Naive thymus-derived CD8-positive, alpha-beta T cell (primary cell): Measurements from ENCODE around the gene FAM156A. TPM values are rescaled to one million over a fixed set of nuclear protein-coding genes. Genes with fewer than 3 reads are reported as not detected.
"Not testable (repeated sequence)": the region's sequence is repeated elsewhere in the genome, so short reads cannot be mapped to it uniquely, and the experiment has no call there.

Experiments
- ATAC-seq, 2 donors: fragments of 150-1000 bp; cut with Tn5 transposase in 1 of 2; sonication (Bioruptor Pico), chemical (Tn5 transposase) in 1 of 2; 1 replicate in 1 of 2; 2 replicates in 1 of 2; pipeline ENCODE4 v1.10.0; 2021; ENCODE audit warnings: mild to moderate bottlenecking in 2 of 2, moderate library complexity in 2 of 2
- POLR2A ChIA-PET: fragments of 350-600 bp; sonication (Branson Sonifier 250); formaldehyde crosslinking; loops from one replicate; lab custom pipeline; 2021; ENCODE audit warnings: antibody characterized with exemption; lab: Charles Lee
- DNase-seq, 10 donors: peaks; one replicate each; pipeline versions ENCODE4 v3.0.0 to v3.0.0-alpha.2; 2020 to 2022
- H3K27ac Mint-ChIP-seq, 10 donors: one replicate each; pipeline ENCODE4 v1.8.0; 2020 to 2022; ENCODE audit warnings: mild to moderate bottlenecking in 10 of 10, mixed read lengths in 10 of 10, moderate library complexity in 4 of 10, inconsistent platforms in 1 of 10
- H3K27me3 Mint-ChIP-seq, 5 donors: one replicate each; pipeline ENCODE4 v1.8.0; 2021 to 2022; ENCODE audit warnings: mixed read lengths in 5 of 5
- H3K36me3 Mint-ChIP-seq, 3 donors: one replicate each; pipeline ENCODE4 v1.8.0; 2020 to 2022; ENCODE audit warnings: mixed read lengths in 3 of 3, mild to moderate bottlenecking in 2 of 3, inconsistent platforms in 1 of 3
- H3K4me1 Mint-ChIP-seq, 4 donors: one replicate each; pipeline ENCODE4 v1.8.0; 2021 to 2022; ENCODE audit warnings: mixed read lengths in 4 of 4
- H3K4me3 Mint-ChIP-seq, 10 donors: one replicate each; pipeline ENCODE4 v1.8.0; 2020 to 2022; ENCODE audit warnings: mild to moderate bottlenecking in 10 of 10, mixed read lengths in 10 of 10, moderate library complexity in 6 of 10, inconsistent platforms in 1 of 10
- H3K9me3 Mint-ChIP-seq, 9 donors: one replicate each; pipeline ENCODE4 v1.8.0; 2020 to 2022; ENCODE audit warnings: mixed read lengths in 9 of 9, mild to moderate bottlenecking in 3 of 9, inconsistent platforms in 1 of 9, moderate library complexity in 1 of 9
- polyA plus RNA-seq, 3 donors: library from polyadenylated mRNA; unstranded; fragments of 300-500 nt; fragmentation: Illumina TruSeq; gene quantifications; one replicate each; pipeline ENCODE4 v1.2.3, GENCODE V29; 2021
- total RNA-seq, 8 experiments: library from RNA in 2 of 8; stranded (reverse) in 2 of 8; gene quantifications; one replicate each; pipeline ENCODE4 v1.2.3 and lab custom pipeline; 2021 to 2026

The FAM156A gene
- total and polyA plus RNA-seq, 5 experiments from 2014 or later = 2.9 to 20.7 (median 5.7) TPM

GRCh38 chrX:52913681-52914080, 44.6 kb downstream of the FAM156A start:
- POLR2A ChIA-PET, H3K27me3 Mint-ChIP-seq, H3K27ac Mint-ChIP-seq, H3K36me3 Mint-ChIP-seq, DNase-seq, H3K9me3 Mint-ChIP-seq, ATAC-seq, H3K4me1 Mint-ChIP-seq, H3K4me3 Mint-ChIP-seq: not testable (repeated sequence)

GRCh38 chrX:52909313-52909969, 48.9 kb downstream of the FAM156A start:
- H3K27me3 Mint-ChIP-seq, H3K4me1 Mint-ChIP-seq, H3K9me3 Mint-ChIP-seq, POLR2A ChIA-PET, H3K27ac Mint-ChIP-seq, H3K36me3 Mint-ChIP-seq, ATAC-seq, DNase-seq, H3K4me3 Mint-ChIP-seq: not testable (repeated sequence)

- H3K4me1 Mint-ChIP-seq, H3K36me3 Mint-ChIP-seq, H3K9me3 Mint-ChIP-seq, POLR2A ChIA-PET, ATAC-seq, H3K4me3 Mint-ChIP-seq, DNase-seq, H3K27ac Mint-ChIP-seq, H3K27me3 Mint-ChIP-seq: not testable (repeated sequence)
Observed at GRCh38 chrX:52907900-52908299, 50.4 kb downstream of the FAM156A start.

GRCh38 chrX:52907137-52907536, 51.2 kb downstream of the FAM156A start:
- POLR2A ChIA-PET, H3K27ac Mint-ChIP-seq, H3K27me3 Mint-ChIP-seq, H3K9me3 Mint-ChIP-seq, DNase-seq, H3K4me3 Mint-ChIP-seq, ATAC-seq, H3K4me1 Mint-ChIP-seq, H3K36me3 Mint-ChIP-seq: not testable (repeated sequence)

- ATAC-seq, H3K36me3 Mint-ChIP-seq, H3K4me1 Mint-ChIP-seq, H3K9me3 Mint-ChIP-seq, H3K27ac Mint-ChIP-seq, POLR2A ChIA-PET, H3K4me3 Mint-ChIP-seq, DNase-seq, H3K27me3 Mint-ChIP-seq: not testable (repeated sequence)
Observed at GRCh38 chrX:52906072-52906471, 52.2 kb downstream of the FAM156A start.

GRCh38 chrX:52905531-52905930, 52.8 kb downstream of the FAM156A start:
- H3K4me3 Mint-ChIP-seq, H3K4me1 Mint-ChIP-seq, ATAC-seq, POLR2A ChIA-PET, H3K36me3 Mint-ChIP-seq, H3K27ac Mint-ChIP-seq, DNase-seq, H3K9me3 Mint-ChIP-seq, H3K27me3 Mint-ChIP-seq: not testable (repeated sequence)

Other genes starting within 250 kb of the FAM156A start
- gene SSX2B, start 207.3 kb downstream of the FAM156A start, total RNA-seq = not detected
- gene SSX2B, start 207.3 kb downstream of the FAM156A start, polyA plus RNA-seq = not detected
- gene SPANXN5, start 161.1 kb downstream of the FAM156A start, total RNA-seq = not detected
- not detected for gene SPANXN5, start 161.1 kb downstream of the FAM156A start, polyA plus RNA-seq
- gene XAGE5, start 147.2 kb downstream of the FAM156A start, total RNA-seq = not detected
- not detected for gene XAGE5, start 147.2 kb downstream of the FAM156A start, polyA plus RNA-seq
- not detected for gene XAGE3, start 90.4 kb downstream of the FAM156A start, total RNA-seq
- gene XAGE3, start 90.4 kb downstream of the FAM156A start, polyA plus RNA-seq = not detected
- 10 to 100 TPM in 1 of 2 experiments, 1 to 10 TPM in 1; 3.9 to 11.5 TPM for gene FAM156B, start 61.2 kb downstream of the FAM156A start, total RNA-seq
- 1 to 10 TPM; 4.9 to 5.4 (median 5.3) TPM for gene FAM156B, start 61.2 kb downstream of the FAM156A start, polyA plus RNA-seq
- under 1 TPM; 0.11 to 0.16 TPM for gene GPR173, start 90.3 kb upstream of the FAM156A start, total RNA-seq
- under 1 TPM in 1 of 3 donors, not detected in 2; 0.49 TPM for gene GPR173, start 90.3 kb upstream of the FAM156A start, polyA plus RNA-seq
- gene TSPYL2, start 123.8 kb upstream of the FAM156A start, total RNA-seq = 100 to 1,000 TPM; 167 to 174 TPM
- gene TSPYL2, start 123.8 kb upstream of the FAM156A start, polyA plus RNA-seq = 10 to 100 TPM; 12.7 to 32.2 (median 27.1) TPM
- gene KANTR, start 135.6 kb upstream of the FAM156A start, total RNA-seq = 10 to 100 TPM; 19.7 to 20.7 TPM
- 1 to 10 TPM; 1.4 to 4.9 (median 1.6) TPM for gene KANTR, start 135.6 kb upstream of the FAM156A start, polyA plus RNA-seq